Adrenal gland (tissue), 12 donors: ENCODE data around the gene CXADR. TPM values are rescaled to one million over a fixed set of nuclear protein-coding genes. Genes with fewer than 3 reads are reported as not detected.

Experiments used
- DNase-seq, 7 donors: peaks; one replicate each; pipeline ENCODE4 v3.0.0-alpha.2; 2019 to 2020
- H3K27ac ChIP-seq, 5 donors: fragments of 200-600 bp; sonication (generic) in 4 of 5; 1 replicate in 3 of 5; 2 replicates in 2 of 5; pipeline versions ENCODE4 v1.5.1 to v1.8.0; 2016 to 2020; ENCODE audit warnings: mild to moderate bottlenecking in 1 of 5
- H3K27me3 ChIP-seq: fragments of 200-600 bp; 2 replicates; pipeline ENCODE4 v1.8.0; 2021
- H3K36me3 ChIP-seq, 2 donors: fragments of 200-600 bp; replicated peaks in 1 of 2; 1 replicate in 1 of 2; 2 replicates in 1 of 2; pipeline versions ENCODE4 v1.5.1 to v1.8.0; 2018 to 2022
- H3K4me1 ChIP-seq, 2 donors: fragments of 200-600 bp; replicated peaks in 1 of 2; 1 replicate in 1 of 2; 2 replicates in 1 of 2; pipeline versions ENCODE4 v1.5.1 to v1.8.0; 2018 to 2021
- H3K4me3 ChIP-seq, 4 donors: fragments of 200-600 bp; sonication (generic) in 3 of 4; one replicate each; pipeline ENCODE4 v1.5.1; 2016 to 2018
- H3K9me3 ChIP-seq, 3 donors: fragments of 200-600 bp; sonication (generic) in 1 of 3; replicated peaks in 1 of 3; 1 replicate in 2 of 3; 2 replicates in 1 of 3; pipeline versions ENCODE4 v1.5.1 to v1.8.0; 2016 to 2021
- POLR2A ChIP-seq, 2 donors: fragments of 450-650 bp; IDR thresholded peaks; one replicate each; pipeline ENCODE4 v1.6.1; 2017; ENCODE audit warnings: antibody characterized with exemption in 2 of 2, mild to moderate bottlenecking in 2 of 2, moderate library complexity in 1 of 2
- WGBS, 4 donors: extraction: QIAGEN DNeasy Blood & Tissue Kit in 2 of 4; methylation state at CpG; one replicate each; pipeline versions ENCODE4 v1.1.5 to v1.1.7; 2013 to 2017; 5-methylcytosine and 5-hydroxymethylcytosine counted together
- intact Hi-C, 2 donors: fragments of 100-400 bp; cut with DNase I; formaldehyde crosslinking; loops; one replicate each; pipeline versions ENCODE4 v1.14.1 to v1.15.0; 2022 to 2023
- polyA plus RNA-seq, 3 donors: library from polyadenylated mRNA; stranded (reverse); fragments of 200-250 nt in 2 of 3; fragments of 350-450 nt in 1 of 3; fragmentation: Illumina TruSeq in 1 of 3; extraction: RNeasy Lipid Tissue Mini Kit (QIAGEN cat#74804) in 1 of 3; gene quantifications; one replicate each; pipeline ENCODE4 v1.2.3, GENCODE V29; 2013 to 2014
- small RNA-seq, 2 donors: library from RNA; depleted of rRNA; stranded (forward); fragments of <200 nt; gene quantifications; one replicate each; pipeline ENCODE3, GENCODE V24; 2016
- total RNA-seq, 9 donors: library from RNA; depleted of rRNA in 4 of 9; stranded (reverse); fragments of >200 nt in 4 of 9; fragments of 120-200 nt in 1 of 9; fragmentation: NEBNext Ultra II Directional in 1 of 9; extraction: Animal tissue kit (Norgen Biotek cat#: 25700) in 1 of 9; gene quantifications; one replicate each; pipeline versions ENCODE4 v1.1.0 to v1.2.4, GENCODE V29; 2013 to 2023
- TF ChIP-seq, protein P1 (sequence below), 6 experiments: fragments of 450-650 bp in 4 of 6; fragments of 200-600 bp in 2 of 6; sonication (generic) in 1 of 6; IDR thresholded peaks; 1 replicate in 5 of 6; 2 replicates in 1 of 6; pipeline versions ENCODE4 v1.5.1 to v1.8.0; 2016 to 2021; ENCODE audit warnings: antibody characterized with exemption in 6 of 6, mild to moderate bottlenecking in 2 of 6, moderate library complexity in 1 of 6
- donor health status: healthy with polysubstance abuse.
- donor health status: Bipolar disorder and iron deficiency.
- donor health status: DM: yes; HTN: yes; CAD: no.
- donor health status: DM: no; HTN: no; CAD: no.
- donor health status: DM: no; HTN: no; CAD: no.
- donor health status: DM: yes; HTN: yes; CAD: no.

Gene CXADR
- total and polyA plus RNA-seq, 12 donors: 1.5 to 25.2 (median 11.5) TPM

GRCh38 chr21:17622018-17622417 lies 109.2 kb downstream of the CXADR start:
- TF ChIP-seq, protein P1, sequence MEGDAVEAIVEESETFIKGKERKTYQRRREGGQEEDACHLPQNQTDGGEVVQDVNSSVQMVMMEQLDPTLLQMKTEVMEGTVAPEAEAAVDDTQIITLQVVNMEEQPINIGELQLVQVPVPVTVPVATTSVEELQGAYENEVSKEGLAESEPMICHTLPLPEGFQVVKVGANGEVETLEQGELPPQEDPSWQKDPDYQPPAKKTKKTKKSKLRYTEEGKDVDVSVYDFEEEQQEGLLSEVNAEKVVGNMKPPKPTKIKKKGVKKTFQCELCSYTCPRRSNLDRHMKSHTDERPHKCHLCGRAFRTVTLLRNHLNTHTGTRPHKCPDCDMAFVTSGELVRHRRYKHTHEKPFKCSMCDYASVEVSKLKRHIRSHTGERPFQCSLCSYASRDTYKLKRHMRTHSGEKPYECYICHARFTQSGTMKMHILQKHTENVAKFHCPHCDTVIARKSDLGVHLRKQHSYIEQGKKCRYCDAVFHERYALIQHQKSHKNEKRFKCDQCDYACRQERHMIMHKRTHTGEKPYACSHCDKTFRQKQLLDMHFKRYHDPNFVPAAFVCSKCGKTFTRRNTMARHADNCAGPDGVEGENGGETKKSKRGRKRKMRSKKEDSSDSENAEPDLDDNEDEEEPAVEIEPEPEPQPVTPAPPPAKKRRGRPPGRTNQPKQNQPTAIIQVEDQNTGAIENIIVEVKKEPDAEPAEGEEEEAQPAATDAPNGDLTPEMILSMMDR (IDR thresholded peaks at IDR 0.05): no peak
- no peak for TF ChIP-seq POLR2A (IDR thresholded peaks at IDR 0.05)
- Histone ChIP-seq H3K9me3 (no peaks in the 10 kb centered on the region), H3K27ac (no peak overlapping the region), H3K27me3 (no peaks in the 10 kb centered on the region), H3K36me3 (no peaks in the 10 kb centered on the region), H3K4me1 (no peaks in the 10 kb centered on the region), H3K4me3 (no peak overlapping the region)
- 65 to 88% (median 78%) methylated on average over 2 of the region's 2 CpGs for WGBS, 4 donors
- intact Hi-C loops: no loop called here
- no peak for DNase-seq

- no peak overlapping the region for H3K27ac ChIP-seq
- DNase-seq: no peak
- H3K36me3 ChIP-seq: no peaks in the 10 kb centered on the region
- 64 to 76% (median 73%) methylated on average over 4 of the region's 4 CpGs for WGBS, 4 donors
- H3K9me3 ChIP-seq: no peaks in the 10 kb centered on the region
- TF ChIP-seq POLR2A (IDR thresholded peaks at IDR 0.05): no peak
- no peak overlapping the region for H3K4me3 ChIP-seq
- no peaks in the 10 kb centered on the region for H3K27me3 ChIP-seq
- intact Hi-C loops: no loop called here
- no peaks in the 10 kb centered on the region for H3K4me1 ChIP-seq
These were observed 118.4 kb downstream of the CXADR start for GRCh38 chr21:17631195-17631594.

DNA sequence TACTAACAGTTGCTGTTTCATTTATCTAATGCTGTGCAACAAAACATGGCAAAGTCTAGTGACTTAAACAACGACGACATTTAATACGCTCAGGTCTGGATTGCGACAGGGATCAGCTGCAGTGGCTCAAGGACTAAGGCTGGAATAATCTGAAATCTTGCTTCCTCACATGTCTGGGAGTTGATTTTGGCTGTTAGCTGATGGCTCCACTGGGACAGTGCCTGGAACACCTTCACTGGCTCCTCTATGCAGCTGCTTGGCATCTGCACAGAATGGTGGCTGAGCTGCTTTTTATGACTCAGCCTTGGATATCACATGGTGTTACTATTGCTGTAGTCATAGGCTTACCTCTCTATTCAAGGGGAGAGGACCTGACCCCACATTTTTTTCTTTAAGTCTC lies 123.9 kb downstream of the CXADR start:
- no peak for DNase-seq
- intact Hi-C loops: no loop called here
- WGBS, 4 donors: 66 to 97% (median 78%) methylated on average over 4 of the region's 4 CpGs
- Histone ChIP-seq H3K27me3 (no peaks in the 10 kb centered on the region), H3K36me3 (no peaks in the 10 kb centered on the region), H3K4me1 (no peaks in the 10 kb centered on the region), H3K9me3 (no peaks in the 10 kb centered on the region), H3K27ac (no peak overlapping the region), H3K4me3 (no peak overlapping the region)
- no peak for TF ChIP-seq POLR2A (IDR thresholded peaks at IDR 0.05)
- TF ChIP-seq, protein P1 (IDR thresholded peaks at IDR 0.05): no peak

- TF ChIP-seq, protein P1 (IDR thresholded peaks at IDR 0.05): no peak
- no peak for TF ChIP-seq POLR2A (IDR thresholded peaks at IDR 0.05)
- intact Hi-C loops: no loop called here
- Histone ChIP-seq H3K36me3 (no peaks in the 10 kb centered on the region), H3K27me3 (no peaks in the 10 kb centered on the region), H3K4me1 (no peaks in the 10 kb centered on the region), H3K9me3 (no peaks in the 10 kb centered on the region), H3K4me3 (no peak overlapping the region), H3K27ac (no peak overlapping the region)
- no peak for DNase-seq
- WGBS, 4 donors: 82 to 93% (median 88%) methylated on average over 2 of the region's 2 CpGs
These were observed 128.0 kb downstream of the CXADR start for GRCh38 chr21:17640821-17641220.

Small RNA genes lying within 50 kb of the gene (small RNA-seq; reads per million reads assigned to genes)
- 0 reads per million in 2 donors for gene RF00019
- 0 reads per million in 2 donors for gene RN7SL163P
- 0 reads per million in 2 donors for gene RPL39P40

Other genes starting within 250 kb of the CXADR start
- gene BTG3, start 99.9 kb downstream of the CXADR start, total RNA-seq: 10 to 100 TPM; 23.8 to 50.1 (median 41.2) TPM
- gene BTG3, start 99.9 kb downstream of the CXADR start, polyA plus RNA-seq: 10 to 100 TPM; 31.3 to 34.8 (median 32.3) TPM